ENCODE measurements around the gene ZNF608. TPM values are rescaled to one million over a fixed set of nuclear protein-coding genes. Genes with fewer than 3 reads are reported as not detected.

The ZNF608 gene
- polyA plus RNA-seq, 10 donors, result 17.5 to 30.4 (median 24.2) TPM

DNA sequence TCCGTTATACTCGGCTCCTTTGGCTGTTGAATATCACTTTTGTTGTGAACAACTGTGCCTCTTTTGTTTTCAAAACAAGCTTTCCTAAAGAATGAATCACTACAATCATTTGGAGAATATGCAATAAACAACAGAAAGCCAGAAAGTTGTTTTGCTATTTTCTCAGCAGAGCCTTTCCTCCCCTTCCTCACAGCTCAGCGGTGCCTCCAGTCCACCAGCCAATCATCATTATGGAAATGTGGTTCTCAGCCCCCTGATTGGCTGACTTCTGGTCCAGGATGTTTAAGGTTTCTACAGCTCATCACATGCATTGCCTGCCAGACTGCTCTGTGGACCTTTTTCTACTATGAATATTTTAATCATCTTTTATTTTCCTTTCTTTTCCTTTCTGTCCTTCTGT, 9.1 kb upstream of the ZNF608 start:
- DNase-seq, result no peak

DNA sequence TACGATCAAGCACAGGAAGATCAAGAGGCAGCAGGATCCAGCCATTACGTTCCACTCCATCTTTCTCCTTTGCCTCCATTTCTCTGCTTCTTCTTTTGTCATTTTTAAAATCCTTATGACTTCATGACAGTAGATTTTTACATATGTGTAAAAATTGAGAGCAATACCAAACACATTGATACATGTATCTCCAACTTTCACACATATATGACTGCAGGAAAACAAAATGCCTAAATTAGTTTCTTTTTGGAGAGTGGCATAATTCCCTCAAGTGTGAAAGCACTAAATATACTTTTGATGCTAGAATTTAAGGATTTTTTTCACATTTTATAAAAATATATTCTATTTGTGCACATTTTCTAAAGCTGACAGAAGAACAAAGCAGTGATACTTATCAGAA, 8.6 kb upstream of the ZNF608 start:
- DNase-seq, result no peak

DNA sequence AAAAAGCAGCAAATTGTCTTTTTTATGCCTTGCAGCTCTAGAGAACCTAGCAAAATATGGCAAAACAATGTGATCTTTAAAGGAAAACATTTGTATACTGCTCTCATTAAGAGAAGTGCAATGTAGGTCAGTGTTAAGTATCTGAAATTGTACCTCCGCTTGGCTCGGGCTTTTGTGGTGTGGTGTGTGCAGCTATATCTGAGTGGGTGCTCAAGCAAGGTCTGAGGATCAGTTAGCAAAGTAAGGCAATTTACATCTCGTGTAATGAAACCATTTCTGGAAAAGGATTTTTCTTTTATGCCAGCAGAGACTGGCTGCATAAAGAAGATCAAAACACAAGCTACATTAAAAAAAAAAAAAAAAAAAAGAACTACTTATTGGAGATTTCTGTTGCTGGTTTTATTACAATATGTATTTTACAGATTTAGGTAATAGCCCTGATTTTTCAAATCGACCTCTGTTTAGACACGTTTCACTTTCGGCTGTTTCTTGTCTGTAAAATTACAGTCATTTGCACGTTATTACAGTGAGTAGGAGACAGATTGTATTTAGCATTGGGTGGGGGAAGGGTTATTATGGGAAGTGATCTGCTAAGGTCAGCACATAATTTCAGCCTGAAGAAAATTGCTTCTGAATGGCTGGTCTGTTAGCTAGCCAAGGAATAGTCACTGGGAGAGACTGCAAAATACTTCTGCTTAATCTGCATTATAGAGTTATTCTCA, 7.9 kb upstream of the ZNF608 start:
- DNase-seq, result peak in 1 of 3 donors; percentile 40

DNA sequence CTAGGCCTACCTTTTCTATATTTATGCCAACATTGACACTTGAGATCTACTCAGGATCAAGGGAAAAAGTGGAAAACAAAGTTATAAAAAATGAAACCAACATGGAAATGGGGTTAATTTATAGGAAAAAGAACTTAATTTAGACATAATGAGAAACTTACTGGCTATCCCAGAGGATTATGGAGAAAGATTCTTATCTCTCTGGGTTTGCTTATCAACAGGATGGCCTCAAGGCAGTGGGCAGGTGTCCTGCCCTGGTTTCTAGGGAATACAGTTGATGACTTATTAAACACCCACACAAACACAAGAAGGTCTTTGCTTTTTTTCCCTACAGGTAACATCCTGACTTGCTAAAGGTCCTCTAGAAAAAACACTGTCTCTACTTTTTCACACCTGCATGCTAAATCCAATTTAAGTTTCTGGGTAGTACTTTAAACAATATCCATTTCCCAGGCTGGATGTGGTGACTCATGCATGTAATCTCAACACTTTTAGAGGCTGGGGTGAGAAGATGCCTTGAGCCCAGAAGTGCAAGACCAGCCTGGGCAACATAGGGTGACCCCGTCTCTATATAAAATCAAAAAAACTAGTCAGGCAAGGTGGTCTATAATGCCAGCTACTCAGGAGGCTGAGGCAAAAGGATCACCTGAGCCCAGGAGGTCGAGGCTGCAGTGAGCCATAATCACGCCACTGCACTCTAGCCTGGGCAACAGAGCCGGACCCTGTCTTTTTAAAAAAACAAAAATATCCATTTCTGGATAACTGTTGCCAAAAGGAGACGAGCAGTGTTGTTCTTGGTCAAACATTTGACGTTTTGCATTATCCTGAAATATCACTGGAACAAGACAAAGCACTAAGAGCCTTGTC, 6.6 kb upstream of the ZNF608 start:
- DNase-seq, result no peak

DNA sequence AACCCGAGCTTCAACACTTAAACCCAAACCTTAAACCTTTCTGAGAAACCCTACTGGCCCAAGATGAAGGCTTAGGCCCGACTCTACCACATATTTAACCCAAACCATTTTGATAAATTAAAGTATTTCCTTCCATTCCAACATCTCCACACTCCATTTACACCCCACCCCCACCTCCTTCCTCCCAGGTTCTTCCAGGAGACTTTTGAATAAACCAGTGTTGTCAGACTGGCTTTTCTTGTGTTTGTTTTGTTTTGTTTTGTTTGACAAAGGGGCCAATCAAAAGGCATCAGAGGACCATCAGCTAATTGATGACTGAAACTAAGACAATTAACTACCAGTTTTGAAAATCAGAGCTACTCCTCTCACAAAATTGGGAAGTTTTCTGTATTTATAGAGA, 4.6 kb upstream of the ZNF608 start:
- no peak for DNase-seq

DNA sequence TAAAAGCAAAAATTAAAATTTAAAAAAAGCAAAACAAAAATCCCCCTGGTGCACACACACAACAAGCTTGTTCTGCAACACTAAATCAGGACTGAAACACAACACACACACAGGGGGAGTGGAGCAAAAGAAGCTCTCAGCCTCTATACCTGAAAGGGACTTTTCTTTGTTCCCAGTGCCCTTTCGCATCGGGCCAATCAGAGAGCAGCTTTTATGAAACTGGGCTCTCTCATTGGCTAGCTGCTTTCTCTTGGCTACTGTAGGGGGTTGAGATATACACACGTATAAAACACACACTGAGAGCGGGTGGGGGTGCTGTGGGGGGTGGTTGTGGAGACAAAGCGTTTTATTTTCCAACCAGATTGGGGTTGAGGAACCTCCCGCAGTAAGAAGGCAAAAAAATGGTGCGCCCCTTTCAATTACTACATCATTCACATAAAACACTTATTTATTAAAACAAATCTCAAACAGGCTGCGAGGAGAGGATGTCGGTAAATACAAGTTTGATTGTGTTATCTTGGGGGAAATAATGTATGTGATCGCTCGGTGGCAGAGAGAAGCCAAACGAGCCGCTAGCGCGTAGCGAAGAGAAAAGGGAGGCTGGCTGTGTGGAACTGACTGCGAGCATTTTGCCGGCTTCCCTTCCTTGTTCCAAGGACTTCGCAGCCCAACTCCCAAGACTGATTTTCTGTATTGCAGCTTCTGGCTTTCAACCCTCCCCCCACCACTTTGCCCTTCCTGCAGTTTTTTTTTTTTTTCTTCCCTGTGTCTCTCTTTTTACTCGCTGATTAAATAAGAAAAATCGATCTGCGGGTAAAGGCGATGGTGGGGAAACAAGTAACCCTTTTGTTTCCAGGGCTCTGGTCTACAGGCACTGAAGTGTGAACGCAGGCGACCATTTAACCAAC, 2.5 kb upstream of the ZNF608 start:
- peak; percentile 91 to 95 (median 94) for DNase-seq

DNA sequence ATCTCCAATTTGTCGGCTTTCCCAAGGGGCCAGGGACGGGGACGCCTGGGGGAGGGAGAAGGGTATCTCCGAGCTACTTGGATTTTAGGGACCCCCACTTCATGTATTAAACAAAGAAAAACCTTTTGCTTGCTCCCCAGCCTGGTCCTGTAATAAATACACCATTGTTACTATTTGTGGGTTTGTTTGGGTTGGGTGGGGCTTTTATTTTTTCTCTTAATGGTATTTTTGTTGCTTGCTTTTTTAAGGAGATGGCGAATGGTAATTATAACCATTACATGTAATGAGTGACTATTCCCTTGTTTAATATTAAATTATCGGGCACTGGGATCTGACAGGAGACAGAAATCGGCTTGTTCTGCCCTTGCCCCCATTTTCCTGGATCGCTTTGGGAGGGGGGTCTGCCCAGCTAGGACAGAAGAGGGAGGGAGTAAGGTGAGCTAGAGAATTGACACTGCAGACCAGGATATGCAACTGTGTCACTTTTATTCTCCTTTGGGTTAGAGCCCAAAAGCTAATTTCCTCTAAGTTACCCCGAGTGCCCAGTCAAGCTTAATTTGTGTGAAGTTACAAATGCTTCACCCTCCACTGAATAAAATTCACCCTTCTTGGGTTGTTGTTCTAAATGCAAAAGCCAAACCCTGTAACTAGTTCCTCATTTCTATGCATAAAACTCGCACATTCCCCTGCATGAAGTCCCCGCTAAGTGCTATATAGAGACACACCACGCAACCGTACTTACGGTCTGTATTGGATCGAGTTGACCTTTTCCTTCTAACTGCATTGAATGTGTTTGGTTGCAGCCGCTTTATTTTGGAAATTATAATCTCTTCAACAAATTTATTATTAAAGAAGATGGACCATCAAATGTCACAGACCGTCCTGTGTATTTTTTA, 1.6 kb upstream of the ZNF608 start:
- DNase-seq, result peak in 2 of 3 donors; percentile 62 to 84

DNA sequence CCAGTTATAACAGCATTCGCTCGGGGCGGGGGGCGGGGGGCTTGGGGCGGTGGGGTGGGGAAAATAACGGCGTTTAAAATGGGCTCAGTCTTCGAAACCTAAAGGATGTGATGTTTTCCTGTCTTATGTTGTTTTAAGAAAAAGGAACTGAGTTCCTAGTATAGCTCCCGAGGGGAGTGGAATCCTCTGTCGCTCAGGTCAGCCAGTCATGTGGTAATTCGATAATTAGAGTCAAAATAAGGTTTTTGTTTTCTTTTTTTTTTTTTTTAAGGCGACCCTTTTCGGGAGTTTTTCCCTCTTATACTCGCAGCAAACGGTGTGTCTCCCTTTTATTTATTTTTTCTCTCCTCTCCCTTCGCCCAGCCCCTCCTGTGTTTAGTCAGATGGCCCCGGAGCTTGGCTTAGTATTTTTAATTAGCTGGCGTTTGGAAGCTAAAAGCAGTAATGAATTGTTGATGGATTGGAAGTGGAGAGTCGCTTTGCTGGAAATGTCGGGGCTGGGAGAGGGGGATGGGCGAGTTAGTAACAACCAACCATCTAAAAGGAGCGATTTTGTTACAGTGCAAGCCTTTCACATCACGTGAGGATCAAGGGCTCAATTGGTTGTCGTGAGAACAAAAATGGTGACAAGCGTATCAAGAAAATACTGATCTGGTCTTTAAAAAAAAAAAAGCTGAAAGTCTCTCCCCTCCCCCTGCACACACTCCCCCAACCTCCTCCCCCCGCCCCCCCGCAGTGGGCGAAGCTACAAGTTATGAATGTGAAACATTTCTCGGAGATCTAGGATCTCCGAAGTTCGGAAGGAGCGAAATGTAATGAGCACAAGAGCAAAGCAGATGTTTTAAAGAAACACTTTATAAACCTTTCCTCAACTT, 714 bp upstream of the ZNF608 start:
- DNase-seq, result peak; percentile 93 to 96 (median 95)

DNA sequence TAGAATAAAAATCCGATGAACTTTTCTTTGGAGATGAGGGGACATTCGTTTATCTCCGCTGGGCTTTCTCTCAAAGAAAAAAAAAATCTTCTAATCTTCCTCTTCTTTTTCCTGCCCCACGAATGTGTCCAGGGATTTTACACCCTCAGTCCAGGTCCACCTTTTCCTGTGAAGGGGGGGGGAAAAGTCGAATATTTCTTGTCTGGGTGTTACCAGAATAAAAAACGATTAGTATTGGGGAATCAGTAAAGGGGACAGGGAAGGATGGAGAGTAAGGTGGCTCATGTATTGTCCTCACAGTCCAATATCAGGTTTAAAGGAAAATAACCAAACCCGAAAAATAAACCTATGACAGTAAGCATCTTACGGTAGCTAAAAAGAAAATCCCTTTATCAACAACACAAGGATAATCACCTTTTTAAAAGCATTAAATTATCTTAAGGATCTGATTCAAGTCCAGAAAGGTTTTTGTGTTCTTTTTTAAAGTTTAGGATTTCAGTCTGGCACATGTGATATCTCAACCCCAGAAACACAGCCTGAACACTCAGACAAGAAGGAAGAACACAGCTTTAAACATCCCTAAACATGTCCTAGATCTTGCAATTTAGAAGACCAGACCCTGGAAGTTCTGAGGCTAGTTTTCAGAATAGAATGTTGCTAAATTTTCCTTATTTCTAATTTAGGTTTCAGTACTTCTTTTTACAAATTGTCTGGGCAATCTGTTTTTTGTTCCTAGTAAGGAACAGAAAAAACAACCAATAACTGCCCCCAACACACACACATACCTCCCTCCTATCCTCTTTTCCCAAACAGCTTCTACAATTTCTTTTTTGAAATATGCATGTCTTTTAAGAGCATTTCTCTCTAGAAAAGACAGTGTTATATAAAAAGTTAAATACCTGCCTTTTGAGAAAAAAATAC, 1.2 kb downstream of the ZNF608 start:
- peak in 1 of 3 donors; percentile 80 for DNase-seq

DNA sequence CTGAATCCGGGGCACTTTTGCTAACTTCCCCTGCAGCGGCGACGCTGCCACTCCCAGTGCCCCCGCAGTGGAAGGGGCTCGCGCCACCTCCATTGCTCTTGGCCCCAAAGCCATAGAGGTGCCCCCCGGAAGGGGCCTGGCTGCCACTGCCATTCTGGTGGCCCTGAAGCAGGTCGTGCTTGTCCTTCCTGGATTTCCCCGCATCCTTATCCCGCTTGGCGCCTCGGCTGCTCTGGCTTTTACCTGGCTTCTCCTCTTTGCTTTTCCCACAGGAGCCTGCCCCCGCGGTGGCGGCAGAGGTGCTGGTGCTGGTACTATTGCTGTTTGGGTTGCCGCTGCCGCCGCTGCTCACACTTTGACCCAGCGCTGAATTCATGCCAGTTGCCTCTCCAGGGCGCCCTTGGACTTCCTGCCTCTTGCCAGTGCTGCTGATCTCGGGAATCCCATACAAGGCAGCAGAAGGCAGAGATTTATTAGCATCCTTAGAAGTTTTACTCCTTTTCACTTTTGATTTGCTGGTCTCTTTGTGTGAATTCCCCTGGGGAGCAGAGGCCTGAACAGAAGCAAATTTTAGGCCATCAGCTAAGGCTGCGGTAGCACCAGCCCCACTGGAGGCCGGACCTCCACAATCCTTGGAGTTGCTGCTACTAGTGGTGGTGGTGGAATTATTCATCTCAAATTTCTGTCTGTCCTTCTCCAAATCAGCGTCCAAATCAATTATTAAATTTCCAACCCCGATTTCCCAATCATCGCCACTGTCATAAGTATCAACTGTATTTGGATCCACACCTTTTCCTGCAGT, 2.1 kb downstream of the ZNF608 start:
- peak in 2 of 3 donors; percentile 36 to 81 for DNase-seq

DNA sequence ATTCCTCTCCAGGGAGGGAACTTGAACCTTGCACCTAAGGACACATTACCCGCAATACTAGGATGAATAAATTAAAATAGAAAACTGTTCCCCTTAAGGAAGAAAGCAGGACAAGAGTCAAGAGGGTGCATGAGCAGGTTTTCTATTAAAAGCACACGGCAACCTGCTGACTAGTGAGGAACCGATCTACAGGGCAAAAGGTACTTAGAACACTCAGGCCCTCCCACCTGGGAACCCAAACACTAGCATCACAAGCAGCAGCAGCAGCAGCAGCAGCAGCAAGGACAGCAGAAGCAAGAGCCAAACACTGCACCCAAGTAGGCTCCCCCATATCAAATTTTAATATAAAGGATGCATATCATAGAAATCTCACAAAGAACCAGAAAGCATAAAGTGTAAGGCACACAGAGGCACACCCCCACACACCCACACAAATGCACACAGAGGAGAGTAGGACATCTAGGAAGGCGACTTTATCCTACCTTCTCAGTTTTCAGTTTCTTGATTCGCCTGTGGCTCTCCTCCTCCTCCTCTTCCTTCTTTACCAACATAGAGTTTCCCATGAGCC, 2.8 kb downstream of the ZNF608 start:
- peak in 1 of 3 donors; percentile 68 for DNase-seq

DNA sequence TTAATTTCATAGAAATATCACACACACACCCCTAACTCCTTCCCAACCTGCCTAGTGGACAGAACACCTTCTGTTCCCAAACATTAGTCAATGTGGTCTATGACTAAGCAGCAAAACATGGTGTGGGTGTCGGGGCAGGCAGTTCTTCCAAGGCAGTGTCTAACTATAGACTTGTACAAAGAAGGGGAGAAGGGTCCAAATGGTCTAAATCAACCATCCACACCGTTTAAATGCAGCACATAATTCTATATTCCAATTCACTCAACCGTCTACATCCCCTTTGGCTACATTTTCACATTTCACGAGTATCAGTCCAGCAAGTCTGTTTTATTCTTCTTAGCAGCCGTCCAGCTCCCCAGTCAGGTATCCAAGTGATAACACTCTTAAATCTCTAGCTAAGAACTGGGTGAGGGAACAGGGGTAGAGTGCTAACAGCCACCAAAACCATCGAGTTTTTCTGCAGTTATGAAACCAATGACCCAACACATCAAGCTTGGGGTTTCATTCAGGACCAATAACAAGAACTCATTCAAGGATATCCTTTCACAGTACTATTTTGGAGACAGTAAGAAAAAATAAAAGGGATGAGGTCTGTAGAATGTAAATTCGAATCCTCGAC, 3.3 kb downstream of the ZNF608 start:
- peak in 1 of 3 donors; percentile 67 for DNase-seq

DNA sequence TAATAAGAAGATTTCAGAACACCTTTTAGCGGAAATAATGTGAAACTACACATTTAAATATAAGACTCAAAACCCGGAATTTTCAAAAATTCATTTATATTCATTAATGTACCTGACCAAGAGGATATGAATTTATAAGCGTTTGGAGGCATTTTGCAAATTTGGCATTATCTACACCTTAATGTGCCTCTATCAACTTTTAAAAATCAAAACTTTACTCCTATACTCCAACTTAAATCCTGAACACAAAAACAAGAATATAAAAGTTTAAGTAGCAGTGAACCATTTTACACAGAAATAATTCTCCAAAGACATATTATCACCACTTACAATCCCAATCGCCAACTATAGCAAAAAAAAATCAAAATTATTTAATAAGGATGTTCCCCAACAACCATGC, 3.9 kb downstream of the ZNF608 start:
- DNase-seq, result no peak

DNA sequence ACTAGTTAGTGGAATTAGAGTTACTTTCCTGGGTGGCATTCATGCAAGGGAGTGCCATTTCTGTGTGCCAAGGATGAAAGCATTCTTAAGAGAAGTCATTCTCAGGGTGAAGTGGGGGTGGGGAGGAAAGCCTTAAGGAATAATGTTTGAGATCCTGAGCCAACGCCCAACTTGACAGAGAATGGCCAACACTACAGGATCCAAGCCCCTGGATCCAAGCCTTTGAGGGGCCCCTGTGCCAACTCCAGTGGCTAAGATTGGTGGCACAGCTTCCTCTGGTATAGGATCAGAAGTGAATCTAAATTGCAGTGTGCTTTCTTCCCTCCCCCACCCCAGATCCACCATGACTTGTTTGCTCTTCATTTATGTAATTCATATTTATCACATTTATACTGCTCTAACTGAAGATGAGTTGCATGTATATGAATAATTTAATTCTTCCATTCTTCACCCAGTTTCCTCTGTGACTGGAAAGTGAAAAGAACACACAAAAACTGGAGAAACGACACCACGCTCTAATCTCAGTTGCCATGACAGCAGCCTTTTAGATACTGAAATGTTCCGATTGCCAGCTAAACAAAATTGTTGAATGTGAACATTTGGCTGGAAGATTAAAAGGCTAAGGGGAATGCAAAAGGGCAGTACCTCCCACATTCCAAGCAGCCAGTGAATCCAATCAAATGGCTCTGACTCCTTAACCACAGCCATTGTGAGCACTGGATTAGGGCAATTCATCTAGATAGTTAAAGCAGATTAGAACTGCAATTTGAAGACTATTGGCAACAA, 4.5 kb downstream of the ZNF608 start:
- DNase-seq, result peak in 2 of 3 donors; percentile 62 to 80

DNA sequence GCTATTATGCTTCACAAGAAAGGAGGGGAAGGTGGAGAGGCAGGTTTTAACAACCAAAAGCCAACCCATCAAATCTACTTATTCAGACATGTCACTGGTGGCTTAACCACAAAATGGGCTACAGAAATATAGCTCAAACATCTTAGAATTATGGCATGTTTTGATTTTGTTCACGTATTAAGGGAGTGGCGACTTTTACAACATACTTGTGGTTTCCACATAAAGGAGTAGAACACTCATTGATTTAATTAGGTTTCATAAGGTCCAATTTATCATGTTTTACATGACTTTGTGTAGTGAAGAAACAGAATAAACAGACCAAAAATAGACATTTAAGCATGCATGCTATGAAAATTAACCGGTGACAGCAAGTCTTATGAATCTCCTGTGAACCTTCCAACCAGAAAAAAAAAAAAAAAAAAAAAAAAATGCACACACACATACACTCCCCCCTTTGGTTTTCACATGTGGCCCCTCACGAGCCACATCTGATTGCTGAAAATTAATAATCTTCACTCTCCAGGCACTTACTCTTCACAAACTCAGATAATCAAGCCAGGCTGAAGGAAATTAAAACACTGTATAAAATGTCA, 5.4 kb downstream of the ZNF608 start:
- peak in 1 of 3 donors; percentile 77 for DNase-seq

DNA sequence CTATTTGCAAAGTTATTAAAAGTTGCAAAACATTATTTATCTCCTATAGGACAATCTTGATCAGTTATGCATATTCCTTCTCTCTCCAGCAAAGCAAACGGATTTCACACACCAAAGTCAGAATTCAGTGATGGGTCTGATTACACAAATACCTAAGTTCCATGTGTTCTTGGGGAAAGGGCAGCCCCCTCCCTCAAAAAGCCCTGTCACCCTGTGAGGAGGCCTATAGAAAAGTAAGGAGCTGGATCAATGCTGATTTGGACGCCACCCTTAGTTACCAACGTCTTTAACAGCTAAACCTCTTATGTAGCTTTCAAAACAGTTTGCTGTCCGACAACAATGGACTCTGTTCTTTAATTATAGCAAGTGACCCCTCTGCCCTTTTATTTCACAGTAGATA, 6.4 kb downstream of the ZNF608 start:
- DNase-seq, result no peak

Data from muscle of back (tissue), 11 donors.